HepG2 (cell line): Measurements from ENCODE around the gene ZMYND8. TPM values are rescaled to one million over a fixed set of nuclear protein-coding genes. Genes with fewer than 3 reads are reported as not detected.

ENCODE experiments used
- CENPT ChIP-seq: sonication (generic); formaldehyde crosslinking; IDR thresholded peaks from 2 replicates; pipeline ENCODE4 v1.8.0; 2022; ENCODE audit warnings: low read depth, mild to moderate bottlenecking, moderate library complexity, missing genetic modification reagents
- DPF2 ChIP-seq: sonication (generic); formaldehyde crosslinking; IDR thresholded peaks from 2 replicates; pipeline ENCODE4 v1.4.0; 2020; ENCODE audit warnings: mild to moderate bottlenecking, low read depth, missing genetic modification reagents, borderline replicate concordance
- FIP1L1 ChIP-seq: fragments of 200-400 bp; formaldehyde crosslinking; IDR thresholded peaks from 2 replicates; pipeline ENCODE4 v1.6.1; 2018; ENCODE audit warnings: low read depth, mild to moderate bottlenecking, low read length, moderate library complexity, borderline replicate concordance; ENCODE audit not compliant: insufficient read depth
- NKX3-1 ChIP-seq: sonication (generic); formaldehyde crosslinking; IDR thresholded peaks from 2 replicates; pipeline ENCODE4 v1.5.0; 2020; ENCODE audit warnings: missing genetic modification reagents
- NR2F2 ChIP-seq: IDR thresholded peaks from 2 replicates; pipeline ENCODE4 v1.6.1; 2012; ENCODE audit warnings: low read depth, inconsistent platforms, borderline replicate concordance
- ZMAT3 ChIP-seq: sonication (generic); formaldehyde crosslinking; conservative IDR thresholded peaks from 2 replicates; pipeline ENCODE4 v1.7.0; 2021; ENCODE audit warnings: missing genetic modification reagents
- ZNF207 ChIP-seq: fragments of 450-650 bp; IDR thresholded peaks from 2 replicates; pipeline ENCODE4 v1.6.1; 2016; ENCODE audit warnings: antibody characterized with exemption, borderline replicate concordance
- ZNF33A ChIP-seq: sonication (generic); formaldehyde crosslinking; IDR thresholded peaks from 2 replicates; pipeline ENCODE4 v1.5.1; 2020; ENCODE audit warnings: missing genetic modification reagents, mild to moderate bottlenecking, moderate library complexity, borderline replicate concordance
- ZNF496 ChIP-seq: sonication (generic); formaldehyde crosslinking; IDR thresholded peaks from 2 replicates; pipeline ENCODE4 v1.8.1; 2023; ENCODE audit warnings: mild to moderate bottlenecking, moderate library complexity, missing genetic modification reagents; ENCODE audit not compliant: insufficient replicate concordance
- ZNF7 ChIP-seq: IDR thresholded peaks from 2 replicates; pipeline ENCODE4 v1.6.1; 2016; ENCODE audit warnings: missing biosample characterization, missing genetic modification reagents
- polyA plus RNA-seq, 8 experiments: library from polyadenylated mRNA; depleted of rRNA in 3 of 8; stranded (reverse) in 7 of 8; unstranded in 1 of 8; fragments of >200 nt; fragmentation: Illumina TruSeq in 4 of 8; extraction: Trizol in 4 of 8; gene quantifications; 2 replicates each; pipeline versions ENCODE4 v1.2.1 to v1.2.3, GENCODE V29; 2011 to 2016; ENCODE audit warnings: low read depth in 4 of 8, missing spikeins in 1 of 8, mixed read lengths in 1 of 8; ENCODE audit not compliant: insufficient read depth in 1 of 8
- total RNA-seq, 5 experiments: library from RNA; depleted of rRNA; stranded (reverse); fragments of >200 nt; fragmentation: Illumina TruSeq; extraction: Trizol; gene quantifications; 2 replicates each; pipeline ENCODE4 v1.2.3, GENCODE V29; 2016; ENCODE audit warnings: low read depth in 1 of 5
- TF ChIP-seq, protein P1 (sequence below): sonication (generic); formaldehyde crosslinking; IDR thresholded peaks from 2 replicates; pipeline ENCODE4 v1.8.1; 2023; ENCODE audit warnings: mild to moderate bottlenecking, missing genetic modification reagents
- TF ChIP-seq, protein P2 (sequence below): sonication (generic); formaldehyde crosslinking; IDR thresholded peaks from 2 replicates; pipeline ENCODE4 v1.4.0; 2020; ENCODE audit warnings: missing genetic modification reagents
- TF ChIP-seq, protein P3 (sequence below): sonication (generic); formaldehyde crosslinking; IDR thresholded peaks from 2 replicates; pipeline ENCODE4 v1.4.0; 2020; ENCODE audit warnings: missing genetic modification reagents
- TF ChIP-seq, protein P4 (sequence below): sonication (generic); formaldehyde crosslinking; IDR thresholded peaks from 2 replicates; pipeline ENCODE4 v1.5.1; 2020; ENCODE audit warnings: mild to moderate bottlenecking, missing genetic modification reagents
- TF ChIP-seq, protein P5 (sequence below): sonication (generic); formaldehyde crosslinking; IDR thresholded peaks from 2 replicates; pipeline ENCODE4 v1.4.0; 2020; ENCODE audit warnings: missing genetic modification reagents

The ZMYND8 gene
- total and polyA plus RNA-seq, 2 of the 13 experiments (the other 11 are each of a cell fraction or from before 2014, with no cell fraction given): 53.9 to 84.7 TPM

DNA sequence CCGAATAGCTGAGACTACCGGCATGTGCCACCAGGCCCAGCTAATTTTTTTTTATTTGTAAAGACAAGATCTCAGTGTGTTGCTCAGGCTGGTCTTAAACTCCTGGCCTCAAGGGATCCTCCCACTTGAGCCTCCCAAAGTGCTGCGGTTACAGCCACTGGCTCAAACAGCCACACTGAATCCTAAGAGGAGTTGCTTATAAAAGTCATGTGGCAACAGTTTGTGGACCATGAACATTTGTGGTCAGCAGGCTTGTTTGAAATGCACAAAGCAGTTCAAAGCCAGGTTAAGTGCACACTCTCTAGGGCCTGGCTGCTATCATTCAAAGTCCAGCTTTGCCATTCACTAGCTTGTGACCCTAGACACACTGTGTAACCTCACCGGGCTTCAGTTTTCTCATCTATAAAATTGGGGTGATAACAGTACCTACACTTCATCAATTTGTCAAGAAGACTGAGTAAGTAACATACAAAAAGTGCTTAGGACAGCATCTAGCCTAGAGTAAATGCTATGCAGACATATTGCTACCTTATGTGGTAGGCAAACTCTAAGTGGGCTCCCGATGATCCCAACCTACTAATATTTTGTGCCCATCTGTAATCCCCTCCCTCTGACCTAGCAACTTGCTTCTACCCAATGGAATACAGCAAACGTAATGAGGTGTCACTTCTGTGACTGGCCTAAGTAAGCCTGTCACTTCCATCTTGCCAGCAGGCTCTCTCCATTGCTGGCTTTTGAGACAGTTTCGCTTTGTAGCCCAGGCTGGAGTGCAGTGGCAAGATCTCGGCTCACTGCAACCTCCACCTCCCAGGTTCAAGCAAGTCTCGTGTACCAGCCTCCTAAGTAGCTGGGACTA lies 122.9 kb downstream of the ZMYND8 start (continued):
- TF ChIP-seq, protein P1, sequence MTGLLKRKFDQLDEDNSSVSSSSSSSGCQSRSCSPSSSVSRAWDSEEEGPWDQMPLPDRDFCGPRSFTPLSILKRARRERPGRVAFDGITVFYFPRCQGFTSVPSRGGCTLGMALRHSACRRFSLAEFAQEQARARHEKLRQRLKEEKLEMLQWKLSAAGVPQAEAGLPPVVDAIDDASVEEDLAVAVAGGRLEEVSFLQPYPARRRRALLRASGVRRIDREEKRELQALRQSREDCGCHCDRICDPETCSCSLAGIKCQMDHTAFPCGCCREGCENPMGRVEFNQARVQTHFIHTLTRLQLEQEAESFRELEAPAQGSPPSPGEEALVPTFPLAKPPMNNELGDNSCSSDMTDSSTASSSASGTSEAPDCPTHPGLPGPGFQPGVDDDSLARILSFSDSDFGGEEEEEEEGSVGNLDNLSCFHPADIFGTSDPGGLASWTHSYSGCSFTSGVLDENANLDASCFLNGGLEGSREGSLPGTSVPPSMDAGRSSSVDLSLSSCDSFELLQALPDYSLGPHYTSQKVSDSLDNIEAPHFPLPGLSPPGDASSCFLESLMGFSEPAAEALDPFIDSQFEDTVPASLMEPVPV (CRISPR knock-in tag): 0 out of 2 replicates have a peak, but pooled peaks have one; percentile 53
- peak; percentile 90 for TF ChIP-seq NR2F2
- TF ChIP-seq, protein P2, sequence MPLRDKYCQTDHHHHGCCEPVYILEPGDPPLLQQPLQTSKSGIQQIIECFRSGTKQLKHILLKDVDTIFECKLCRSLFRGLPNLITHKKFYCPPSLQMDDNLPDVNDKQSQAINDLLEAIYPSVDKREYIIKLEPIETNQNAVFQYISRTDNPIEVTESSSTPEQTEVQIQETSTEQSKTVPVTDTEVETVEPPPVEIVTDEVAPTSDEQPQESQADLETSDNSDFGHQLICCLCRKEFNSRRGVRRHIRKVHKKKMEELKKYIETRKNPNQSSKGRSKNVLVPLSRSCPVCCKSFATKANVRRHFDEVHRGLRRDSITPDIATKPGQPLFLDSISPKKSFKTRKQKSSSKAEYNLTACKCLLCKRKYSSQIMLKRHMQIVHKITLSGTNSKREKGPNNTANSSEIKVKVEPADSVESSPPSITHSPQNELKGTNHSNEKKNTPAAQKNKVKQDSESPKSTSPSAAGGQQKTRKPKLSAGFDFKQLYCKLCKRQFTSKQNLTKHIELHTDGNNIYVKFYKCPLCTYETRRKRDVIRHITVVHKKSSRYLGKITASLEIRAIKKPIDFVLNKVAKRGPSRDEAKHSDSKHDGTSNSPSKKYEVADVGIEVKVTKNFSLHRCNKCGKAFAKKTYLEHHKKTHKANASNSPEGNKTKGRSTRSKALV (CRISPR knock-in tag): 0 out of 2 replicates have a peak, but pooled peaks have one; percentile 47
- TF ChIP-seq CENPT (CRISPR knock-in tag): no peak
- TF ChIP-seq, protein P3, sequence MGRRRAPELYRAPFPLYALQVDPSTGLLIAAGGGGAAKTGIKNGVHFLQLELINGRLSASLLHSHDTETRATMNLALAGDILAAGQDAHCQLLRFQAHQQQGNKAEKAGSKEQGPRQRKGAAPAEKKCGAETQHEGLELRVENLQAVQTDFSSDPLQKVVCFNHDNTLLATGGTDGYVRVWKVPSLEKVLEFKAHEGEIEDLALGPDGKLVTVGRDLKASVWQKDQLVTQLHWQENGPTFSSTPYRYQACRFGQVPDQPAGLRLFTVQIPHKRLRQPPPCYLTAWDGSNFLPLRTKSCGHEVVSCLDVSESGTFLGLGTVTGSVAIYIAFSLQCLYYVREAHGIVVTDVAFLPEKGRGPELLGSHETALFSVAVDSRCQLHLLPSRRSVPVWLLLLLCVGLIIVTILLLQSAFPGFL (CRISPR knock-in tag): no peak
- TF ChIP-seq, protein P4, sequence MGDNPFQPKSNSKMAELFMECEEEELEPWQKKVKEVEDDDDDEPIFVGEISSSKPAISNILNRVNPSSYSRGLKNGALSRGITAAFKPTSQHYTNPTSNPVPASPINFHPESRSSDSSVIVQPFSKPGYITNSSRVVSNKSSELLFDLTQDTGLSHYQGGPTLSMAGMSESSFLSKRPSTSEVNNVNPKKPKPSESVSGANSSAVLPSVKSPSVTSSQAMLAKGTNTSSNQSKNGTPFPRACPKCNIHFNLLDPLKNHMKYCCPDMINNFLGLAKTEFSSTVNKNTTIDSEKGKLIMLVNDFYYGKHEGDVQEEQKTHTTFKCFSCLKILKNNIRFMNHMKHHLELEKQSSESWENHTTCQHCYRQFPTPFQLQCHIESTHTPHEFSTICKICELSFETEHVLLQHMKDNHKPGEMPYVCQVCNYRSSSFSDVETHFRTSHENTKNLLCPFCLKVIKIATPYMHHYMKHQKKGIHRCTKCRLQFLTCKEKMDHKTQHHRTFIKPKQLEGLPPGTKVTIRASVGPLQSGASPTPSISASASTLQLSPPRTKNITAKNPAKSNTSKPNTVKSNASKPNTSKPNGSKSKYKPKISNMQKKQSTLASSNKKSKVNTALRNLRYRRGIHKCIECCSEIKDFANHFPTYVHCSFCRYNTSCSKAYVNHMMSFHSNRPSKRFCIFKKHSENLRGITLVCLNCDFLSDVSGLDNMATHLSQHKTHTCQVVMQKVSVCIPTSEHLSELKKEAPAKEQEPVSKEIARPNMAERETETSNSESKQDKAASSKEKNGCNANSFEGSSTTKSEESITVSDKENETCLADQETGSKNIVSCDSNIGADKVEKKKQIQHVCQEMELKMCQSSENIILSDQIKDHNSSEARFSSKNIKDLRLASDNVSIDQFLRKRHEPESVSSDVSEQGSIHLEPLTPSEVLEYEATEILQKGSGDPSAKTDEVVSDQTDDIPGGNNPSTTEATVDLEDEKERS (CRISPR knock-in tag): peak; percentile 69; the same call in 1 of the 2 replicates
- TF ChIP-seq NKX3-1 (CRISPR knock-in tag): no peak
- TF ChIP-seq ZNF496 (CRISPR knock-in tag): no peak
- no peak for TF ChIP-seq ZNF207
- no peak for TF ChIP-seq ZNF33A (CRISPR knock-in tag)
- TF ChIP-seq, protein P5, sequence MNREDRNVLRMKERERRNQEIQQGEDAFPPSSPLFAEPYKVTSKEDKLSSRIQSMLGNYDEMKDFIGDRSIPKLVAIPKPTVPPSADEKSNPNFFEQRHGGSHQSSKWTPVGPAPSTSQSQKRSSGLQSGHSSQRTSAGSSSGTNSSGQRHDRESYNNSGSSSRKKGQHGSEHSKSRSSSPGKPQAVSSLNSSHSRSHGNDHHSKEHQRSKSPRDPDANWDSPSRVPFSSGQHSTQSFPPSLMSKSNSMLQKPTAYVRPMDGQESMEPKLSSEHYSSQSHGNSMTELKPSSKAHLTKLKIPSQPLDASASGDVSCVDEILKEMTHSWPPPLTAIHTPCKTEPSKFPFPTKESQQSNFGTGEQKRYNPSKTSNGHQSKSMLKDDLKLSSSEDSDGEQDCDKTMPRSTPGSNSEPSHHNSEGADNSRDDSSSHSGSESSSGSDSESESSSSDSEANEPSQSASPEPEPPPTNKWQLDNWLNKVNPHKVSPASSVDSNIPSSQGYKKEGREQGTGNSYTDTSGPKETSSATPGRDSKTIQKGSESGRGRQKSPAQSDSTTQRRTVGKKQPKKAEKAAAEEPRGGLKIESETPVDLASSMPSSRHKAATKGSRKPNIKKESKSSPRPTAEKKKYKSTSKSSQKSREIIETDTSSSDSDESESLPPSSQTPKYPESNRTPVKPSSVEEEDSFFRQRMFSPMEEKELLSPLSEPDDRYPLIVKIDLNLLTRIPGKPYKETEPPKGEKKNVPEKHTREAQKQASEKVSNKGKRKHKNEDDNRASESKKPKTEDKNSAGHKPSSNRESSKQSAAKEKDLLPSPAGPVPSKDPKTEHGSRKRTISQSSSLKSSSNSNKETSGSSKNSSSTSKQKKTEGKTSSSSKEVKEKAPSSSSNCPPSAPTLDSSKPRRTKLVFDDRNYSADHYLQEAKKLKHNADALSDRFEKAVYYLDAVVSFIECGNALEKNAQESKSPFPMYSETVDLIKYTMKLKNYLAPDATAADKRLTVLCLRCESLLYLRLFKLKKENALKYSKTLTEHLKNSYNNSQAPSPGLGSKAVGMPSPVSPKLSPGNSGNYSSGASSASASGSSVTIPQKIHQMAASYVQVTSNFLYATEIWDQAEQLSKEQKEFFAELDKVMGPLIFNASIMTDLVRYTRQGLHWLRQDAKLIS (CRISPR knock-in tag): no peak
- no peak for TF ChIP-seq FIP1L1
- peak; percentile 97 for TF ChIP-seq ZNF7 (CRISPR knock-in tag)
- peak; percentile 85 for TF ChIP-seq DPF2 (CRISPR knock-in tag)
- TF ChIP-seq ZMAT3 (CRISPR knock-in tag): peak; percentile 78; the same call in 1 of the 2 replicates
